IMR-90 (cell line): Measurements from ENCODE around the gene KIF6.

Experiments used
- CEBPB ChIP-seq: IDR thresholded peaks from 2 replicates; pipeline ENCODE4 v1.6.1; 2012; ENCODE audit warnings: low read depth, low read length, improper control_type of control experiment
- RAD21 ChIP-seq: IDR thresholded peaks from 2 replicates; pipeline ENCODE4 v1.6.1; 2012; ENCODE audit warnings: low read length, improper control_type of control experiment
- TF ChIP-seq, protein P1 (sequence below): conservative IDR thresholded peaks from 2 replicates; pipeline ENCODE4 v1.5.1; 2012; ENCODE audit warnings: mild to moderate bottlenecking, low read depth, low read length, improper control_type of control experiment

DNA sequence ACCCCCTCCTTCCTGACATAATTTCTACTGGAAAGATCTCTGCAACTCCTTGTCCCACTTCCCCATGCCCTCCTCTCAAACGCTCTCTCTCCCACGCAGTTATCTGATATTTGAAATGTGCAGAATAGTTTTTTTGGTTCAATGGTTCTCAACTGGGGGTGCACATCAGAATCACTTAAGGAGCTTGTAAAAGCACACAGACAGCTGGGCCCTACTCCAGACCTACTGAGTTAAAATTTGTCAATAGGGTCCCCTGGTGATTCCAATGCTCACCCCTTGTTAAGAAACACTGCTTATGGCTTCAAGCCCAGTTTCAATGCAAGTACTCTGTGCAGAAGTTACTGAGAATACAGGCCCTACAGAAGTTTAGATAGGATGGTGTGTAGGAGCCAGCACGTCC lies 357.5 kb downstream of the KIF6 start:
- TF ChIP-seq RAD21: no peak
- TF ChIP-seq, protein P1, sequence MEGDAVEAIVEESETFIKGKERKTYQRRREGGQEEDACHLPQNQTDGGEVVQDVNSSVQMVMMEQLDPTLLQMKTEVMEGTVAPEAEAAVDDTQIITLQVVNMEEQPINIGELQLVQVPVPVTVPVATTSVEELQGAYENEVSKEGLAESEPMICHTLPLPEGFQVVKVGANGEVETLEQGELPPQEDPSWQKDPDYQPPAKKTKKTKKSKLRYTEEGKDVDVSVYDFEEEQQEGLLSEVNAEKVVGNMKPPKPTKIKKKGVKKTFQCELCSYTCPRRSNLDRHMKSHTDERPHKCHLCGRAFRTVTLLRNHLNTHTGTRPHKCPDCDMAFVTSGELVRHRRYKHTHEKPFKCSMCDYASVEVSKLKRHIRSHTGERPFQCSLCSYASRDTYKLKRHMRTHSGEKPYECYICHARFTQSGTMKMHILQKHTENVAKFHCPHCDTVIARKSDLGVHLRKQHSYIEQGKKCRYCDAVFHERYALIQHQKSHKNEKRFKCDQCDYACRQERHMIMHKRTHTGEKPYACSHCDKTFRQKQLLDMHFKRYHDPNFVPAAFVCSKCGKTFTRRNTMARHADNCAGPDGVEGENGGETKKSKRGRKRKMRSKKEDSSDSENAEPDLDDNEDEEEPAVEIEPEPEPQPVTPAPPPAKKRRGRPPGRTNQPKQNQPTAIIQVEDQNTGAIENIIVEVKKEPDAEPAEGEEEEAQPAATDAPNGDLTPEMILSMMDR: no peak
- TF ChIP-seq CEBPB: no peak
